GOT3 (cell line): Measurements from ENCODE around the gene KIF4B.
"Not testable (repeated sequence)": the region's sequence is repeated elsewhere in the genome, so short reads cannot be mapped to it uniquely, and the experiment has no call there.

ENCODE experiments used
- DNase-seq: peaks from one replicate; lab custom pipeline; 2025; ENCODE audit warnings: mixed read lengths; lab: John Stamatoyannopoulos, UW

Gene KIF4B

DNA sequence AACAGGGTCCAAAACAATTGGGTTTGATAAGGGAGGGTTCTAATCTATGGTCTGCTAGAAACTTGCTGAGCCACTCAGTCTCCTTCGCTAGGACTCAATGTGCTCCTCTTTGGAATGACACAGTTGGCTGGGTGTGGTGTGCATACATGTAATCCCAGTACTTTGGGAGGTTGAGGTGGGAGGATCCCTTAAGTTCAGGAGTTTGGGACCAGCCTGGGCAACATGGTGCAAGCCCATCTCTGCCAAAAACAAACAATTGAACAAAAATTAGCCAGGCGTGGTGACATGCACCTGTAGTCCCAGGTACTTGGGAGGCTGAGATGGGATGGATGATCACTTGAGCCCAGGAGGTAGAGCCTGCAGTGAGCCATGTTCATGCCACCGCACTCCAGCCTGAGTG lies 2.7 kb upstream of the KIF4B start:
- DNase-seq, result no peak

DNA sequence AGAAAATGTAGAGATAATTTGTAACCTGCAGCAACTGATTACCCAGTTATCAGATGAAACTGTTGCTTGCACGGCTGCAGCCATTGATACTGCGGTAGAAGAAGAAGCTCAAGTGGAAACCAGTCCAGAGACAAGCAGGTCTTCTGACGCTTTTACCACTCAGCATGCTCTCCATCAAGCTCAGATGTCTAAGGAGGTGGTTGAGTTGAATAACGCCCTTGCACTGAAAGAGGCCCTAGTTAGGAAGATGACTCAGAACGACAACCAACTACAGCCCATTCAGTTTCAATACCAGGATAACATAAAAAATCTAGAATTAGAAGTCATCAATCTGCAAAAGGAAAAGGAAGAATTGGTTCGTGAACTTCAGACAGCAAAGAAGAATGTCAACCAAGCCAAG lies 1.7 kb downstream of the KIF4B start:
- DNase-seq, result no peak

DNA sequence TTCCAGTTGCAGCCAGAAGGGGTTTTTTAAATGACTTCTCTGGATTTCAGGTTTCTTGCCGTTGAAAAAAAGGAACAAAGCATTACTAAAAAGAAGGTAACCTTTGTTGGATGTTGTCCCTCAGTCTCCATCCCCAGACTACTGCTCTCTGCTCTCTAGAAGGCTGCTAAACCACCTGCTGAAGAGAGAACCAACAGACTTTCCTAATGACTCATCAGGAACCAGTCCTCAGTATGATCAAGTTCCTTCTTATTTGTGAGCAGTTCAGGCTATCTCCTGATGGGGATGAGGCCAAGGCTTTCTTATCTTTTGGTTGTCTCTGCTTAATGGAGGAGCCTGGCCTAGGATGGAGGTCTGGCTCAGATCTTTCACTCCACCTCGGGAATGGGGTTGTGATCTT lies 4.1 kb downstream of the KIF4B start:
- no peak for DNase-seq

DNA sequence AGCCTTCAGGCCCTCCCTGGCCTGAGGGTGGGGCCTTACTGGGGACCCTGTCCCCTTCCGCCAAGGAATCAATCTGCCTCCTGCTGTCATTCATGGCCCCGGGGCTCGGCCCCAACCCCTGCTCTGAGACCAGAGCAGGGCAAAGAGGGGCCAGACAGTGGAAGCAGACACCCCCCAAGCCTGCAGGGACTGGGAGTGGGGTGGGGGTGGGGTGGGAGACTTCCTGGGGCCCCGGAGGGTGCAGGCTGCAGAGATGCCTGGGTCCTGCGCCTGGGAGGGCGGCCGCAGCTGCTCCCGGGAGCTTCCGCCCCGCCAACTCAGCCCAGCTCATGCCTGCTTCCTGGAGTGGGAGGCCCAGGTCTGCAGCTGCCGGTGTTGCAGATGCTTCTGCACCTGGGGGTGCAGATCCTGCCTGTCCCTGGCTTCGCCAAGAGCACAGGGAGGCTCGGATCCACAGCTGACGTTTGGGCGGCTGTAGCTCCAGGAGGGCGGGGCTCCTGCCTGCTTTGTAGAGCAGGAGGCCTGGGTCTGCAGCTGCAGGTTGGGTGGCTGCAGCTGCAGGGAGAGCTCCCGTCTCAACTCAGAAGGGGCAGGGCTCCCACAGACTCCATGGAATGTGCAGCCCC lies 6.2 kb downstream of the KIF4B start:
- no peak for DNase-seq

DNA sequence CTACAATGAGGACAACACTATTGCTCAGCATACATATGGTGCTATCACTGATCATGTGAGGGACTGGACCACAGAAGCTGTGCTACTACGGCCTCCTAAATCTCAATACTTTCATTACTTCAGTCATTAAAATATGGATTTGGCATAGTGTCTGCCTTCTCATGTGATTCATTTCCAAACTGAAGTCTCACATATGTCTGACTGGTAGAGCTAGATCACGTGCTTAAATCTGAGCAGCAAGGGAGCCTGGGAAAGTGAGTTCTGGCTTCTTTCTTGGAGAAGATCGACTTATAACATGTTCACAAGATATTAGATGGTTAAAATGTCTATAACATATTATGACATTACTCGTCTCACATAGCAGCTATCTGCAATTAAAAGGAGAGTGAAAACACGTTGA lies 8.3 kb downstream of the KIF4B start:
- DNase-seq, result no peak

DNA sequence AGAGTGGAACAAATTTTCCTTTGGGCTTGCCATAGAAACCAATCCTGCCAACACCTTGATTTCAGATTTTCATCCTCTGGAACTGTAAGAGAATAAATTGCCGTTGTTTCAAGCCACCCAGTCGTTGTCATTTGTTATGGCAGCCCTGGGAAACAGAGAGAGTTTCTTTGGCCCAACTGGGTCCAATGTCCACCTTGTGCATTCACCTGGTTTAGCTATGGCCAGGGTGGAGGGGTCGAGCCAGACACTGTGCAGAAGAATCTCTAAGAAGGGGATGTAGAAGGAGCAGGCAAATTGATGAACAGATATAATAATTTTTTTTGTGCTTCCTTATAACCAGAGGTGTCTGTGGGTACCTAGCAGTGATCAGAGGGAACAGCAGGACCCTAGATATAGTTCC lies 9.8 kb downstream of the KIF4B start:
- DNase-seq, result no peak

DNA sequence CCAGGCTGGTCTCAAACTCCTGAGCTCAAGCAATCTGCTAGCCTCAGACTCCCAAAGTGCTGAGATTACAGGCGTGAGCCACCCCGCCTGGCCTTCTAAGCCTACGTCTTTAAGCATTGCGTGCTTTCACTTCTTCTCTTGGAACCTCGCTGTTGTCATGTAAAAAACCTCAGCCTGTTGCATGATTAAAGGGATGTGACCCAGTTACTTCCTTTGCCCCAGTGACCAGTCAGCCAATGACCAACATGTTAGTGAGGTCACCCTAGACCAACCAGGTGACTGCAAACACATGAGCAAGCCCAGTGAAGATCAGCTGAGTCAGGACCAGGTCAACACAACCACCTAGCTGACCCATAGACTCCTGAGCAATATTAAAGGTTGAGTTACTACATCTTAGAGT lies 10.5 kb downstream of the KIF4B start:
- no peak for DNase-seq

DNA sequence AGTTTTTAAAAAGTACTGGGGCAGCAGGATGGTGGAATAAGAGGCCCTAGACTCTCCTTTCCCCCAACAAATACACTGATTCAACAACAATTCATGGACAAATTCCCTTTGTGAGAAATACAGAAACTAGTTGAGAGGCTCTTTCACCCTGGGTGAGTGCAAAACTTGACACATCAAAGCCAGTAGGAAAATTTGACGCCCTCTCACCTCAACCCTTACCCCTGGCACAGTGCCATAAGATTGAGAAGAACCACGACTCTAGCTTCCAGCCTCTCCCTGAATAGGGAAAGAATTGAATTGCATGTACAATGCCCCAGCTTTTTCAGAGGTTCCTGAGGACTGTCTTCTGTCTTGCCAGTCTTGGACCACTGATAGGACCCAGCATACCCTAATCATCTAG lies 12.3 kb downstream of the KIF4B start:
- no peak for DNase-seq

DNA sequence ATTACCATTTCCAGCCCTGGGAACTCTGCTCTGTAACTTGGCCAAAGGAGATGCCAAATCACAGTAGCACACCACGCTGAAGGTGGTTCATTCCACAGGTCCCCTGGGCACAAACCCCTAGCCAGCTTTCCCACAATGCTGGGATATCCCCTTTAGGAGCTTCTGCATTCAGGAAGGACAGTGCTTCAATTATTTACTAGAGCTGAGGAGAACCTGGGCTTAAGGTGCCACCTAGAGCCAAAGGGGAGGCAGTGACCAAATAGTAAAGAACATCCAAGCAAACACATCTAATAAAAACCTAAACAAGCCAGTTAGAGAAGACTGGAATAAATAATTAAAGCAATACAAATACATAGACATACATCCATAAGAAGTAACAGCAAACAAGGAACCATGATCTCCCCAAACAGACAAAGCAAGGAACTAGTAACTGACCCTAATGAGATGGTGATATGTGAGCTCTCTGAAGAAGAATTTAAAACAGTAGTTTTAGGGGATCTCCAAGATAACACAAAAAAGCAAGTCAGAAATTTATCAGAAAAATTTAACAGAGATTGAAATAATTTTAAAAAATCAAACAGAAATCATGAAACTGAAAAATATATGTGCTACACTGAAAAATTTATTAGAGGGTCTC lies 14.6 kb downstream of the KIF4B start:
- DNase-seq, result no peak

DNA sequence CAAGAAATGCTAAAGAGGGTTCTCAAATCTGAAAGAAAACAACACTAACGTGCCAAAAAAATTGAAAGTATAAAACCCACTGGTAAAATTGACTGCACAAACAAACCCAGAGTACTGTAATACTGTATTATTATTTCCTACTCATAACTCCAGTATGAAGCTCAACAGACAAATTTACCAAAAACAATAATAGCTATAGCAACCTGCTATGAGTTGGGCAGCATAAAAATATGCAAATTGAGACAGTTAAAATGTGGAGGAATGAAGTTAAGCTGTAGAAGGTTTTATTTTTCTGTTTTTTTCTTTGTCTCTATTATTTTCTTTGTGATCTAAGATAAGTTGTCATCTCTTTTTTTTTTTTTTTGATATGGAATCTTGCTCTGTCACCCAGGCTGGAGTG lies 15.7 kb downstream of the KIF4B start:
- DNase-seq, result no peak

DNA sequence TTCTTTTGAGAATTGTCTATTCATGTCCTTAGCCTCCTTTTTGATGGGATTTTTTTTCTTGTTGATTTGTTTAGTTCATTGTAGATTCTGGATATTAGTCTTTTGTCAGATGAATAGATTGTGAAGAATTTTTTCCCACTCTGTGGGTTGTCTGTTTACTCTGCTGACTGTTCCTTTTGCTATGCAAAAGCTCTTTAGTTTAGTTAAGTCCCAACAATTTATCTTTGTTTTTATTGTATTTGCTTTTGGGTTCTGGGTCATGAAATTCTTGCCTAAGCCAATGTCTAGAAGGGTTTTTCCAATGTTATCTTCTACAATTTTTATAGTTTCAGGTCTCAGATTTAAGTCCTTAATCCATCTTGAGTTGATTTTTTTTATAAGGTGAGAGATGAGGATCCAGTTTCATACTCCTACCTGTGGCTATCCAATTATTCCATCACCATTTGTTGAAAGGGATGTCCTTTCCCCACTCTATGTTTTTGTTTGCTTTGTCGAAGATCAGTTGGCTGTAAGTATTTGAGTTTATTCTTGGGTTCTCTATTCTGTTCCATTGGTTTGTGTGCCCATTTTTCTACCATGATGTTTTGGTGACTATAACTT lies 20.7 kb downstream of the KIF4B start:
- DNase-seq, result not testable (repeated sequence)

DNA sequence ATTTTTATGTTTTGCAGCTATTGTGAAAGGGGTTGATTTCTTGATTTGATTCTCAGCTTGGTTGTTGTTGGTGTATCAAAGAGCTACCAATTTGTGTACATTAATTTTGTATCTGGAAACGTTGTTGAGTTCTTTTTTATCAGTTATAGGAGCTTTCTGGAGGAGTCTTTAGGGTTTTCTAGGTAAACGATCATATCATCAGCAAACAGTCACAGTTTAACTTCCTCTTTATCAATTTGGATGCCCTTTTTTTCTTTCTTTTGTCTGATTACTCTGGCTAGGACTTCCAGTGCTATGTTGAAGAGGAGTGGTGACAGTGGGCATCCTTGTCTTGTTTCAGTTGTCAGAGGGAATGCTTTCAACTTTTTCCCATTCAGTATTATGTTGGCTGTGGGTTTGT lies 21.5 kb downstream of the KIF4B start:
- DNase-seq, result not testable (repeated sequence)

DNA sequence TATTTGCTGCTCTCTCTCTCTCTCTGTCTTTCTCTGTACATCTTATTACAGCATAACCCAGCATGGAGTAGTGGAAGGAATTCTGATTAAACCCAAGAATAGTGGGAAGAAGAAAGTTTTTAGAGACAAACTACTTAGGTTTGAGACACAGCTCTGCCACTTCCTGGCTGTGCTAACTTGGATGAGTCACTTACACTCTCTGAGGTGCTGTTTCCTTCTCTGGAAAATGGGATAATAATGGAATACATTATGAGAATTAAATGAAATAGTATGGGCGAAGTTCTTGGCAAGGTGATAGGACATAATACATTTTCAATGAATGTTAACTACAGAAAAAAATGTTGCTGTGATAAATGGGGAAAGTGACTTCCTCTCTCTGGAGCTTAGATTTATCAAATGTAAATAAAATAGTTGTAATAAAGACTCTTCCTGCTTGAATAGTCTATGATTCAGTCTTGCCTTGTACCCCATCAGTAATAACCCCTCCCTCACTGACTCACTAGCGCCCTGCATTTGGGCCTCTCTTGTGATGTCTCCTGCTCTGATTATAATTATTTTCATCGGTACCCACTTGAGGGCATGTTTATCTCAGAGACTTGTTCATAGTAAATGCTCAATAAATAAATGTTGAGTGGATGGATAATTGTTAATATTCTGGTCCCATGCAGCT lies 27.6 kb downstream of the KIF4B start:
- DNase-seq, result no peak

DNA sequence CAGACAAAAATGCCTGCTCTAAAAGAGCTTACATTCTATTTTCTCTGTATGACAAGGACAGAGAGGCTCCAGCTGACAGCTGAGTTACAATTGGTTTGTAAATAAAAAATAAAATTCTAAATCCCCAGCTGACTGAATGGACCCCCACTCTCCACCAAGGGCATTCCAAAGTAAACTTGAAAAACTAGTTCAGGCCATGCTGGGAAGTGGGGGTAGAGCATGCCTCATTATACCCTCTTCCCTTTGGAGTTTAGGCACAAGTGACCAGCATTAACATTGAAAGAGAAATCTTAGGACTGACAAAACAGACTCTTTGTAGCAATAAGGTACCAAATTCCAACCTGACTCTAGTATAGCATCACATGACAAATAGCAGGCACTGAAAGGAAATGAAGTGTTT lies 31.0 kb downstream of the KIF4B start:
- no peak for DNase-seq

DNA sequence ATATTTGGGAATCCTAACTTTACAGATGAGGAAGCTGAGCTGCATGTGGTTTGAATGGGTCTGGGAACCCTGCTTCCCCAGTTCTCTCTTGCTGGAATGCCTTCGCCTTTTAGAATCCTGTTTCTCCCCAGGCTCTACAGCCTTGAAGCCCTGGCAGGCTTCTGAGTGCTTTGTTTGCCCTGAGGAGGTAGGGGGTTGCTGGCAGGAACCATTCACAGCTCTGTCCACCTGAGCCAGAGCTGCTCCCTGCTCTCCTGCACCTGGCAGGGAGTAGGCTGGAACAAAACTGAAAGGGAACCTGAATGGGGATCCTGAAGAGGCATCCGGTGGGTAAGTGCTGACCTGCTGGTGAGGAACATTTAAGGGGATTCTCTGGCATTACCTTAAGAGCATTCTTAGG lies 33.0 kb downstream of the KIF4B start:
- DNase-seq, result no peak

DNA sequence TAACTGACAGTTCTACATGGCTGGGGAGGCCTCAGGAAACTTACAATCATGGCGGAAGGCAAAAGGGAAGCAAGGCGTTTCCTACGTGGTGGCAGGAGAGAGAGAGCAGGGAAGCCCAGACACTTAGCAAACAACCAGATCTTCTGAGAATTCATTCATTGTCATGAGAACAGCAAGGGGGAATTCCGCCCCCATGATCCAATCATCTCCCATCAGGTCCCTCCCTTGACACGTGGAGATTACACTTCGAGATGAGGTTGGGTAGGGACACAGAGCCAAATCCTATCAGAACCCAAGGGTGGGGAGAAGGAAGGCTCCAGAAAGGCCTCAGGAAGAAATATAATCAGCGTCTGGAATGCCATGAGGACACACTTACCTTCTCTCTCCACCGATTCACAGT lies 34.3 kb downstream of the KIF4B start:
- no peak for DNase-seq

DNA sequence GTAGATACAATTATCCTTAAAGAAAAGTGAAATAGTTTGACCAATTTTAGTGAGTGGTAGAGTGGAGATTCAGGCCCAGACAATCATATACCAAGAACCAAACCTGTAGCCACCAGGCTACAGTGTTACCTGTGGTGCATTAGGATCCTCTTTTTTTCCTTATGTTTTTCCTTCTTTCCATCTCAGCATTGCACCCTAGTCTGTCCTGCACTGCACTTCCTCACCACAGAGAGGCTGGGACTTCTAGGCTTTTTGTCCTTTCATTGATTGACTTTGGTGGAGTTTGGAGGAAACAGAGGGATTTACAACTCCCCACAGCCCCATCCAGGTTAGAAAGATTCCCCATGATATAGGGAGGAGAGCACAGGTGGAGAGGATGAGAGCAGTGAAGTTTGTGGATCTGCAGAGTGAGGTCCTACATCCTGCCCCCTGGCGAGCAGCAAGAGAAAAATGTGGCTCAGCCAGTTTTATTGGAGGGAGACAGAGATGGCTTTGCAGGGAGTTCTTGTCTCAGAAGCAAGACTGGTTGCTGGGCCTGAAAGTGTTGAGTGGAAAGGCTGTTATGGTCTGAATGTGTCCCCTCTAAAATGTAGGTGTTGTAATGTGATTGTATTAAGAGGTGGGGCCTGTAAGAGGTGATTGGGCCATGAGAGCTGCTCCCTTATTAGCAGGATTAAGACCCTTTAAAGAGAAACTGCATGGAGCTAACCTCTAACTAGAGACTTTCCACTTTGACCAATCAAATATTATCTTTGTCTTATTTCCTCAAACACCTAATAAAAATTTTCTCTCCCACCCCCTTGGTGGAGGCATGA lies 36.2 kb downstream of the KIF4B start:
- no peak for DNase-seq

DNA sequence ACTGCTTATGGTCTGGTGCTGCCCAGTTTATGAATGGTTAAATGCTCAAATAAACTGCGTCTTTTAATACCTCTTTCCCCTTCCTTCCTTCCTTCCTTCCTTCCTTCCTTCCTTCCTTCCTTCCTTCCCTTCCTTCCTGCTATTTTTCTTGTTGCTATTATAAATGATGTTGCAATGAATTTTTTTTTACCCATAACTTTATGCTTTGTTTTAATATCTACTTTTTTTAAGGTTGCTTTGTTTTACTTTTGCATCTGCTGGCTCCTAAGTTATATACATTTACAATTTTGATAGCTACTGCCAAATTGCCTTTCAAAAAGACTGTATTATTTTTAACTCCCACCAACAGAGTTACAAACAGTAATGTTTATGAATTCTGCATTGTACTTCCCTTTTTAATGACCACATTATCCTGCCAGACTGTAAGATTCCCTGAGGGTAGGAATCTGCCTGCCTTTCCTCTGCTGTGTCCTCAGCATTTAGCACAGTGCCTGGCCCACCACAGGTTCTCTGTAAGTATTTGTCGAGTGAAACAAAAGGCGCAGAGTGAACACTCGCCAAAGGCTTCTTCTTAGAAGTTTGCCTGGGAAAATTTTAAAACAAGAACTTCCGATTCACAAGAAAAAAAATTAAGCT lies 36.9 kb downstream of the KIF4B start:
- no peak for DNase-seq

DNA sequence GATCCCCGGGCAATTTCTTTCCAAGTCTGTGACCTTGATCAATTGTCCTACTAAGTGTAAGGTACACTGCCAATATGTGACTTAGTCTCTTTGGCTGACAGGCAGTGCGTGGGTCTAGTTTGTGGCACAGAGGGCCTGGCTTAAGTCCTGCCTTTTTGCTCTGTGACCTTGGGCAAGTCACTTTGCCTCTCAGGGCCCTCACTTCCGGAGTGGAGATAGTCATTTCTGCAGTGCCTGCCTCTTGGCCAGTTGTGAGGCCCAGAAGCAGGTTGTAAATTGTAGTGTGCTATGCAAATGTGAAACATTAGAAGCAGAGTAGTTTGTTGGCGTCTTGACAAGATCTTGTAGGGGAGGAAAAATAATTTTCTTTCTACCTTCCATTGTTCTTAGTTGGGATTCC lies 39.0 kb downstream of the KIF4B start:
- DNase-seq, result no peak

DNA sequence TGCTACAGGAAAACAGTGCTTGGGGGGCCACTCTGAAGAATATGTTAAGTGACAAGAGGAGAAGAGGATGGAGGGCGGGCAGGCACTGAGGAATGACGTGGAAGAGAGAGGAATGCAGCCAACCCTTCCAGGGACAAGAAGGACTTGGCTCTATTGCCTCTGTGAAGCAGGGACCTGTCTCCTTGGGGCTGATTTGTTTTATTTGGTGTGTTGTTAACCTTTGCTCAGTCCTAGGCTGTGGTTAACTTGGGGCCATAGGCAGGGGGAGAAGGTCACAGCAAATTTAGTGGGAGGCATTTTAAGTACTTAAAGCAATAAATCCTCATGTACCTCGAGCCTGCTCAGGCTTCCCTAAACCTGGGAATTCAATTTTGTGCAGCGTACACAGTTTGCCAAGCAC lies 39.9 kb downstream of the KIF4B start:
- no peak for DNase-seq

DNA sequence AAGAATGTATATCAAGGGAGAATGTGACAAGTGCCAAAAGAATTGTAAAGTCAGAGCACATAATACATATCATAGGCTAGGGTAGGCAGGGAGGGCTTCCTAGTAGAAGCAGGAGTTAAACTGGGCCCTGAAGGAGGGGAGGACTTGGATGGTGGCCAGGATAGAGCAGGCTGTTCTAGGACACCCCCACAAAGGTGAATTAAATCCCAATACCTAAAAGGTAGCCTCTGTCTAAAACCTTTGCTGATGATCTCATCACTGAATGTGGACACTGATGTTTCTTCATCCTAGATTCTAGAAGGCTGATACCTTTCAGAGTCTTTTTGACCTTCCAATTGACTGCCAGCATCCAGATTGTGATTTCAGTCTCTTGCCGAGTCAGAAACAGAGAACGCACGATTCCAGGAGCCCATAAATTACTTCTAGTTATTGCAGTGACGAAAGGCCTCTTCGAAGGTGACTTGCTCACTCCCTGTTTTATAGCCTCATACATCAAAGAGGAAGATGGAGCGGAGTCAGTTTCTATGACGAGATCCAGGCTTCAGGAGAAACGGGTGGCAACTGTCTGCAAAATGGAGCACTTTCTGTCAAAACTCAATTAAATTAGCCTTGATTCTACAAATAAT lies 43.2 kb downstream of the KIF4B start:
- no peak for DNase-seq

DNA sequence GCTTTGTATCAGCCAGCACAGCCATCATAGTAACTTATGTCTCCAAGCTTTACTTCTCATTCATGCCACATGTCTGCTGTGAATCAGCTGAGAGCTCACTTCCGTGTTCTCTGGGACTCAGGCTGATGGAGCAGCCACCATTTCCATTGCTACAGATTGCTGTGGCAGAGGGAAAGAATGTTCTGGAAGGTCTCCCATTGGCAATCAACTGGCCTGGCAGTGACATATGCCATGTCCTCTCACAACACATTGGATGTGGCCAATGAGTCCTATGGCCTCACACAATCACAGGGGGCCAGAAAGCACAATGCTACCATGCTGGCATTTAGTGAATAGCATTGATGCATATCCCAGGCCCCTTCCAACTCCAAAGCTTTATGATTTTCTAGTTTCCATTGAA lies 44.1 kb downstream of the KIF4B start:
- no peak for DNase-seq
